Measurements from ENCODE around the gene PCDHB14. TPM values are rescaled to one million over a fixed set of nuclear protein-coding genes. Genes with fewer than 3 reads are reported as not detected.
"Not testable (repeated sequence)": the region's sequence is repeated elsewhere in the genome, so short reads cannot be mapped to it uniquely, and the experiment has no call there.

PCDHB14 gene
- total RNA-seq, 1 donor from 2014 or later, result 8.6 TPM

- DNase-seq (ENCODE audit: low spot score in 2 of 2, unreplicated experiment in 2 of 2), result no peak
- H3K9me3 Mint-ChIP-seq, result peaks cover 71% of the 10 kb centered on the region
- TF ChIP-seq CTCF (IDR thresholded peaks at IDR 0.05; ENCODE audit: unreplicated experiment), result no peak
- no peak within 1 kb of the TSS for H3K27ac Mint-ChIP-seq
- H3K4me3 Mint-ChIP-seq, result peak within 1 kb of the TSS; percentile 46
- no peaks in the 10 kb centered on the region for H3K4me1 Mint-ChIP-seq
- H3K36me3 Mint-ChIP-seq, result peaks cover 68% of the 10 kb centered on the region
- no peaks in the 10 kb centered on the region for H3K27me3 Mint-ChIP-seq (ENCODE audit: low read depth)
Observed at GRCh38 chr5:141245250-141245717, 22.1 kb downstream of the PCDHB14 start, which contains the start of gene PCDHB15. TSS of gene PCDHB15 (plus strand) at chr5:141245395. CDS start at chr5:141245579, 184 bp downstream.

- not testable (repeated sequence) for H3K27ac Mint-ChIP-seq; H3K27me3 Mint-ChIP-seq (ENCODE audit: low read depth); DNase-seq (ENCODE audit: low spot score in 2 of 2, unreplicated experiment in 2 of 2); H3K4me1 Mint-ChIP-seq; H3K4me3 Mint-ChIP-seq
- peaks cover 76% of the 10 kb centered on the region for H3K9me3 Mint-ChIP-seq
- peaks cover 64% of the 10 kb centered on the region for H3K36me3 Mint-ChIP-seq
Observed at GRCh38 chr5:141246971-141247370, 23.8 kb downstream of the PCDHB14 start.

- not testable (repeated sequence) for H3K4me1 Mint-ChIP-seq; H3K27ac Mint-ChIP-seq; DNase-seq (ENCODE audit: low spot score in 2 of 2, unreplicated experiment in 2 of 2); H3K4me3 Mint-ChIP-seq; H3K27me3 Mint-ChIP-seq (ENCODE audit: low read depth)
- Mint-ChIP-seq H3K36me3 (peaks cover 60% of the 10 kb centered on the region), H3K9me3 (peaks cover 75% of the 10 kb centered on the region)
Observed at GRCh38 chr5:141247434-141247833, 24.3 kb downstream of the PCDHB14 start.

GRCh38 chr5:141250576-141250975 lies 27.4 kb downstream of the PCDHB14 start:
- Mint-ChIP-seq H3K4me1 (no peaks in the 10 kb centered on the region), H3K36me3 (peaks cover 58% of the 10 kb centered on the region), H3K4me3 (no peak overlapping the region)

GRCh38 chr5:141258464-141258863 lies 35.3 kb downstream of the PCDHB14 start:
- TF ChIP-seq CTCF (IDR thresholded peaks at IDR 0.05; ENCODE audit: unreplicated experiment), result no peak
- peaks cover 75% of the 10 kb centered on the region for H3K9me3 Mint-ChIP-seq
- H3K27me3 Mint-ChIP-seq (ENCODE audit: low read depth), result no peaks in the 10 kb centered on the region
- H3K36me3 Mint-ChIP-seq, result peaks cover 73% of the 10 kb centered on the region
- H3K4me1 Mint-ChIP-seq, result no peaks in the 10 kb centered on the region
- DNase-seq (ENCODE audit: low spot score in 2 of 2, unreplicated experiment in 2 of 2), result no peak
- H3K27ac Mint-ChIP-seq, result no peak overlapping the region
- H3K4me3 Mint-ChIP-seq, result no peak overlapping the region

More at GRCh38 chr5:141250576-141250975, 27.4 kb downstream of the PCDHB14 start:
- no peaks in the 10 kb centered on the region for H3K27me3 Mint-ChIP-seq (ENCODE audit: low read depth)
- no peak for DNase-seq (ENCODE audit: low spot score in 2 of 2, unreplicated experiment in 2 of 2)
- no peak overlapping the region for H3K27ac Mint-ChIP-seq
- no peak for TF ChIP-seq CTCF (IDR thresholded peaks at IDR 0.05; ENCODE audit: unreplicated experiment)
- peaks cover 78% of the 10 kb centered on the region for H3K9me3 Mint-ChIP-seq

GRCh38 chr5:141258948-141259347 lies 35.8 kb downstream of the PCDHB14 start:
- no peak for DNase-seq (ENCODE audit: low spot score in 2 of 2, unreplicated experiment in 2 of 2)
- Mint-ChIP-seq H3K36me3 (peaks cover 77% of the 10 kb centered on the region), H3K27me3 (ENCODE audit: low read depth) (no peaks in the 10 kb centered on the region), H3K9me3 (peaks cover 73% of the 10 kb centered on the region), H3K4me3 (no peak overlapping the region), H3K4me1 (no peaks in the 10 kb centered on the region), H3K27ac (no peak overlapping the region)
- TF ChIP-seq CTCF (IDR thresholded peaks at IDR 0.05; ENCODE audit: unreplicated experiment), result no peak

Measured in mesothelial cell of epicardium (in vitro differentiated cells).